NCI-H187 treated with DMSO at 0.1 percent for 48 hours (cell line): ENCODE results near the gene PLEKHA7.
A peak's percentile ranks its signal among the peaks of the same experiment; 100 is the strongest.
"Not testable (repeated sequence)": the region's sequence is repeated elsewhere in the genome, so short reads cannot be mapped to it uniquely, and the experiment has no call there.

Source experiments
- DNase-seq: peaks from one replicate; lab custom pipeline; 2025; lab: John Stamatoyannopoulos, UW

Gene PLEKHA7

DNA sequence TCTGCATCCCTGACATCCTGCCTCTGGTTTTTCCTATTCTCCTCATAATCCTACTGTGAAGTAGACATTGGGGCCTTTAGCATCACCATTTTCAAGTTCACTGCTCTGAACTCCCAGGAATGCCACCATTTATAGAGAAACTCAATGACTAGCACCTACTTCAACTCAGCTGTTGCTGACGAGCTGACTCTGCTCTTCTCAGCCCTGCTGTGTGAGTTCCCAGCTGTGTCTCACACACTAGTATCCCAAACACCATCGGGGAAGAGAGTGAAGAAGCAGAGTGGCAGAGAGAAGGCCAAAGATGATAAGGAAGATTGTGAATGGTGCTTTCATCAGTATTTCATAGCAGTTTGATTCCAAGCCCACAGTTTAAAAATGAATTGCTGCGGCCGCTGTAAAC lies 71.9 kb downstream of the PLEKHA7 start:
- DNase-seq = no peak

DNA sequence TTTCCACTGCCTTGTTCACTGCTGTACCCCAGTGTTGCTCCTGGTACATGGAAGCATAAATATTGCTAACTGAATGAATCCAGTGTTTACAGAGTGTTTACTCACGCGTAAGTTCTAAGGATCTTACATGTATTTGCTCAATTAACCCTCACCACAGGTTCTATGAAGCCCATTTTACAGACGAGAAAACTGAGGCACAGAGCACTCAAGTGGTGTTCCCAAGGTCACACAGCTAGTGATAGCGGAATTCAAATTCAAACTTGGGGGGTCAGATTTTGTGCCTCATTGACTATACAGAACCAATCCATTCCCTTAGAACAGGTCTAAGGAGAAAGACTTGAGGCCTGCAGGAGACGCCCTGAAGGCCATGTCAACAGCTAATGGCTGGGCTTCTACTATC lies 72.3 kb downstream of the PLEKHA7 start:
- DNase-seq = no peak

DNA sequence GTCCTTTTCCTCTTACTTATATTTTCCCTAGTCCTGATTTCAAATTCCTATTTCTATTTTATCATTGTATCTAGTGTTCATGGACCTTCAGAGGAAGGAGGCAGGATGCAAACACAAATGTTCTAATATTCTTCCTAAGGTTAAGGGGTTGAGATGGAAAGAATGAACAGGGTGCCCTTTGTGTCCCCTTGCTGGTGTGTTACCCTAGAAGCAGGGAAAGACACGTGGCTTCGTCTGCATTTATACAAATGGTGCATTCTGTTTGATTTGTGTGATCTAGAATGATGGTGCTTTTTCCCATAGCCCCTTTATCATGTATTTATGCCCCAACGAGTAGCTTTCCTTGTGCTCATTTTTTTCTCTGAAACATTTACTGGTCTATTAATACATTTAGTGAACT lies 76.2 kb downstream of the PLEKHA7 start:
- DNase-seq = no peak

DNA sequence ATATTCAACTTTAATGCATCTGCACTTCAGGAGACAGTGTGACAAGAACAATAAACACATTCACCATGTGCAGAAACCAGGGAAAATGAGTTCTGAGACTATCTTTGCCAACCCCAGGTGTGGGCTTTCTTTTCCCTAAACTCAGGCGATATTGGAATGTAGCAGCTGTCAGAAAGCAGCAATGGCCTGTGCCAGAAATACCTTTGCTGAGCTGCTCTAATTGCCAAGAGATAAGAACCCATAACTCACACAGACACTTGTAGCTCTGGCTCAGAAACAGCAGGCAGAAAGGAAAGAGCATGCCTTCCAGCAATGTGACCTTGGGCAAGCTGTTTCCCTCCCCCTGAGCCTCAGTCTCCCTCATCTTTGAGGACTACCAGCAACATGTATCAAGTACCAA lies 77.6 kb downstream of the PLEKHA7 start:
- DNase-seq = no peak

DNA sequence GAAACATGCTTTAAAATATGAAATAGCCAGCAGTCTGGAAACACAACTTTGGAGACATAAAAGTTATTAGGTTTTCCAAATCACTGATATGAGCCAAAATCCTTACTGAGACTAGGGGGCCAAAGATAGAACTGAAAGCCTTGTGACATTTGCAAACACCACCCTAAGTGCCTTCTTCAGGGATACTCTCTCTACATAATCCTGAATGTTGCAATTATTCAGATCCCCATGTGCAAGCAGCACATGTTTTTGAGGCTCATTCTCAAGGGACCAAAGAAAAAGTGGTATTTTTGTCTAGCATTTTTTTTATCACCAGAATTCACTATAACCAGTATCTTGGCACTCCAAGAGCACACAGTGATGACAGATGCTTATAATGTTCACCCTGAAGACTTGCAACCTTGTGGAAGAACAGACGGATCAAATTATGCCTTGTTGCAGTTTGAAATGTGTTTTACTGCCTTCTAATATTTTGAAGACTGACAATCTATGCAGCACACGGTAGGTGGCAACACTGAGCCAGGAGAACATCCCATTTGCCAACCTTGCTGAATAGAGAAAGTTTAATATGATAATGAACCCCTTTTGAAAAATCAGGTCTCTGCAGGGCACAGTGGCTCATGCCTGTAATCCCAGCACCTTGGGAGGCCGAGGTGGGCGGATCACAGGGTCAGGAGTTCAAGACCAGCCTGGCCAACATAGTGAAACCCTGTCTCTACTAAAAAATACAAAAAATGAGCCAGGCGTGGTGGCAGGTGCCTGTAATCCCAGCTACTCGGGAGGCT lies 78.5 kb downstream of the PLEKHA7 start:
- no peak for DNase-seq

DNA sequence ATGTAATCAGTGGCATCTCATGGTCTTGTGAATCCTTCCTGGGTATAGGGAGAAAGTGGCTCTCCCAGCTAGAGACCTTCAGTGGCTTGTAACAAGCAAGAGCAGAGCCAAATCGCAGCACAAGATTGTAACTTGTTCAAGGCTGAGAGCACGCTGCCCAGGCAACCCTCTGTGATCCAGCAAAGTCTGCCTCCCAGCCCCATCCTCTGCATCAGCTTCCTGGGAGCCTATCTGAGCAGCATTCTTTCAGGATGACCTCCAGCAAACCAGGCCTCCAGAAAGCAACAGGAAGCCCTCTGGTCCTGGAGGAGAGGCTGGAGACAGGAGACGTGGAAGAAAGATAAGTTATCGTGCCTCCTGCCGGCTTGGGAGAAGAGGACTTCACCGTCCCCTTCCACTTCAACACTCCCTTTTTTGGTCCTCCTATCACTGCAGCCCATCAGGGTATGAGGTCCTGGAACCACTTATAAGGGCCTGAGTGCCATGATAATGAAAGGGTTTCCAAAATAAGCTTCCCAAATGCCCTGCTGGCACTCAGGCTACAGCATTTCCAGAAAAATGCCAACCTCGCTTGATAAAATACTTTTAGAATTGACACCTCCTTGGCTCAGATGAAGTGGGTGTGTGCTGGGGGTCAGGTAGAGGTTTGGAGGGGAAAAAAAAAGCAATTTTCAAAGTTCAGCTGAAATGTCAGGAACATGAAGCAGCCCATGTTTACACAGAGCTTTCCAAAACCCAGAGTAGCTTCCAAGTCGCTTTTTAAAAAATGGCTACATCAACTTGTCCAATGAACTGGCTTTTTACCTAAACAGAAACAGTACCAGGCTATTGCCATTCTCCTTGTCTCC lies 80.2 kb downstream of the PLEKHA7 start:
- no peak for DNase-seq

DNA sequence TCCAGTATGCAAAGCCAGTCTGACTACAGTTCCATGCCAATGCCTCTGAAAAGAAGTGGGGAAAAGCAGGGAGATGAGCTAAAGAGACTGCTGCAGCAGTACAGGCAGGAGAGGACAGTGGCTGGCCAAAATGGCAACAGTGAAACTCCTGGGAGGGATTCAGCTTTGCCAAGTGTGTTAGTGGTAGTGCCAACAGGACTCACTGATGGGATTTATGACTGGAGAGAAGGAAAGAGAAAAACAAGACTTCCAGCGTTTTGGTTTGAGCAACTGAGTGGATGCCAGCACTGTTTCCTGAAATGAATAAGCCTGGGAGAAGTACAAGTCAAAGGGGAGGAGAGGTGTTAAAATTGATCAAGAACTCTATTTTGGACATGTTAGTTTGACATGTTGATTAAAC lies 80.9 kb downstream of the PLEKHA7 start:
- no peak for DNase-seq

DNA sequence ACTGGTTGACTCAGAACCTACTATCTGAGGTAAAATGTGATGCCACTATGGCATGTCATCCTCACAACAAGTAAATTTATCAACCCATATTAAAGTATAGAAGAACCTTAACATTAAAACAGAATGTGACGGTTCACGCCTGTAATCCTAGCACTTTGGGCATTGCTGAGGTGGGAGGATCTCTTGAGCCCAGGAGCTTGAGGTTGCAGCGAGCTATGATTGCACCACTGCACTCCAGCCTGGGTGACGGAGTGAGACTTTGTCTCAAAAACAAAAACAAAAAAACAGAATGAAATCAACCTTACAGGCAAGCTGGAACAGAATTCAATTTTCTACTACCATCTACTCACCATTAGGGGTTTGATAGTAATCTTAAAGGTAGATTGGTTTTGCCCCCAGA lies 86.2 kb downstream of the PLEKHA7 start:
- DNase-seq = no peak

DNA sequence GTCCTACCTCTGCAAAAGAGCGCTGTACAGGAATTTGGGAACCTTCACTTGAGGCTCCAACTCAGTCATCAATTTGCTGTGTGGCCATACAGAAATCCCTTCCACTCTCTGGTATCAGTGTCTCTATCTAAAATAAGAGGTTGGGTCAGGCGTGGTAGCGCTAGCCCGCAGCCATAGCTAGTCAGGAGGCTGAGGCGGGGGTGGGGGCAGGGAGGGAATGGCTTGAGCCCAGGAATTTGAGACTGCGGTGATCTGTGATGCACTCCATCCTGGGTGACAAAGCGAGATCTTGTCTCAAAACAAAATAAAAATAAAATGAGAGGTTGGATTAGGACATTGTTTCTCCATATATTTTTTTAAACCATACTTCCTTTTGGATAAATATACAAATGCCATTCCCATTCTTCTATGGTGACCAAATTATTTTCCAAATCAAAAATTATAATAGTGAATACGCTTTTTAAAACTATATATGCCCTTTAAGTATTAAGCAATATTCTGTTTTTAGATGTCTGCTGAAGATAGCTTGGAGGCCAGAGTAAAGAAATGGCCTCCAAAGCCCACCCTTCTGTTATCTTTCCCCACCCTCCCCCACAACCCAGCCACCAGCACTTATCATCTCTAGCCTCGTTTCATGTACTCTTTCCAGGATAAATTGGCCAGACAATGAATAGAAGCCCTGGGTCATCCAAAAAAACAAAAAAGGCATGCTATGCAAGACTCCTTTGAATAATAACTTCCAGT lies 87.2 kb downstream of the PLEKHA7 start:
- no peak for DNase-seq

DNA sequence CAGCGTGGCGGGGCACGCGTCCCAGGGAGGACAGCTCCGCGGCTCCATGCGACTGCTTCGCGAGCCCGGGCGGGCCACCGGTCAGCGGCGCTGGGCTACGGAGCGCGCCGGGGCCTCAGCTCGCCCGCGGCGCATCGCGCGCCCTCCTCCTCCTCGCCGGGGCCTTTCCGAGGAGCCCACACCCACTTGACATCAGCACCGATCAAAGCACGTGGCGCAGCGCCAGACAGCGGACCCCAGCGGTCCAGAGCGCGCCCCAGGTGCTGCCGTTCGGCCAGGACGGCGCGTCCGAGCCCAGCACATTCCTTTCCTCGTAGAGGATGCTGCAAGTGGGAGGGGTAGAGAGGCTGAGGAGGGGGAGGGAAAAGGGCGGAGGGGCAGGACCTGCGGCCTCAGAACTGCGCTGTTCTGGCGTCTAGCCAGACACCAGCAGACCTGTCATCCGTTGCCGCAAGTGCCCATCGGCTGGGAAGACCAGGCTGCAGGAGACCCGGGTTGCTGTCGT lies 88.6 kb downstream of the PLEKHA7 start:
- no peak for DNase-seq

DNA sequence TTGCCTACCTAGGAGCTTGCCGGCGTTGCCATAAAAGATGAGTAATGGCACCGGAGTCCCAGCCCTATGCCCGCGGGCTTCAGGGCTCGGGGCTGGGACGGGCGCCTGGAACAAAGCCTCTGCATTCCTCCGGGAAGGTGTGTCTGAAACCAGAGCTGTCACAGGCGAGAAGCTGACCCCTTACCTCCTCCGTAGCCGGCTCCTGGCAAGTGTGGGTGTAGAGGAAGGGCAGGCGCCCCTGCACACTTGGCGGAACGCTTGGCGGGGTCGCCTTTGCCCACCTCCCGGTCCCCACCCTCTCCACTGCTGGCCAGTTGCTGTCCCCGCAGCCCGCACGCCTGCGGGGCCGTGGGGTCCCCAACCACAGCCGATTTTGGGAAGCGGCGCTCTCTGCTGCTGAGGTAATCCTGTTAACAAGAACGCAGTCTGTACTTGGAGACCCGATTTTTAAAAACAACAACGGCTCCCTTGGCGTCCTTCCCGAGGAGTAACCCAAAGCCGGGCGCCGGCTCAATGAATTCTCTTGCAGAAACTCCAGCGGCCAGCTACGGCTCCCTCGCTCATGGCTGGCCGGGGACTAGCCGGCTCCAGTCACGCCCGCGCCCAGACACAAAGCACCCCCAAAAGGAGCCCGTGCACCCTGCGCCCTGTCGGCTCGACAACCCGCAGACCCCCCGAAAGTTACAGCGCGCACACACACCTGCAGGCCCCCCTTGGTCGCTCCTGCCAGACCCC lies 89.2 kb downstream of the PLEKHA7 start:
- DNase-seq = no peak

DNA sequence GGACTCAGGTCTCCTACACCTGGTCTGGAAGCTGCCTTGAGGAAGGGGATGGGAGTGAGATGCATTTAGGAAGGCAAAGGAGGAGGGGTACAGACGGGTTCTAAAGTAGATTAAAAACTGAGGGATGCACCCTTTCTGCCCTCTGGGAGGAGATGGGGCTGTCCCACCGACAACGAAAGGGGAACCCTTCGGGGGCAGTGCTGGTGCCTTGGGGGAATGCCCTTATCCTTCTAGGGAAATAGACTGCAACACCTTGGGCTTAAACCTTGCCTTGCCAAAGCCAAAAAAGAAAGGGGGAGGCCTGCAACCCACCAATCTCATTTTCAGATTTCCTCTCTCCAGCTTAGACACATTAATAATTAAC lies 89.8 kb downstream of the PLEKHA7 start:
- DNase-seq = no peak

DNA sequence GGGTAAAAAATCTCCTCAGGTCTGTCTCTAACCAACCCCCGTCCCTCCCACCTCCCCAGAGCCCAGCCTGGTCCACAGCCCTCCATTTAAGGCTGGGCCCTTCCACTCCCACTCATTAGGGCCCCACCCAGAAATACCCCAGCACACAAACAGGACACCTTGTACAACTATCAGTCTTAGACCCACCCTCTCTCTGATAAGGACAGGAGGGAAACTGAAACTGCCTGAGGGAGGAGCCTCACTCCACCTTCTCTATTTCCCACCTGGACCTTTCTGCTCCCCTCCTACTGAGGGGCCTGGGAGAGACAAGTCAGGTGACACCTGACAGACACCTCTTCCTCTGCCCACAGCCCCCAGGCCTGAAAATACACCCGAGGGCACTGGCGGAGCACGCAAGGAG lies 90.2 kb downstream of the PLEKHA7 start:
- no peak for DNase-seq

DNA sequence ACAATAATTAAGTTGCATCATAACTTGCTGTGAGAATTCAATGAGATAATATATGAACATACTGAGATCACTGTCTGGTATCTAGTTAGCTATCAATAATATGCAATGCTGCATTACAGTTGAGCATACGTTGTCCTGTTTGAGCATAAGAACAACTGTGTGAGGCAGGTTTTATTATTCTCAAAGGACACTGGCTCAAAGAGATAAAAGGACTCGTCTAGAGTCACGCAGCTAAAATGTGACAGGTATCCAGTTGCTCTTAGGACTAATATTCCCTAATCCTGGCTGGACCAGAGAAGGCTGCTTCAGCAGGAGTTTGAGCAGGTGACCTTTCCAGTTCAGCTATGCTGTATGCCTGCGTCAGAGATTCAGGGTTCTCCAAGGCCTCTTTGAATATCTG lies 92.5 kb downstream of the PLEKHA7 start:
- no peak for DNase-seq

DNA sequence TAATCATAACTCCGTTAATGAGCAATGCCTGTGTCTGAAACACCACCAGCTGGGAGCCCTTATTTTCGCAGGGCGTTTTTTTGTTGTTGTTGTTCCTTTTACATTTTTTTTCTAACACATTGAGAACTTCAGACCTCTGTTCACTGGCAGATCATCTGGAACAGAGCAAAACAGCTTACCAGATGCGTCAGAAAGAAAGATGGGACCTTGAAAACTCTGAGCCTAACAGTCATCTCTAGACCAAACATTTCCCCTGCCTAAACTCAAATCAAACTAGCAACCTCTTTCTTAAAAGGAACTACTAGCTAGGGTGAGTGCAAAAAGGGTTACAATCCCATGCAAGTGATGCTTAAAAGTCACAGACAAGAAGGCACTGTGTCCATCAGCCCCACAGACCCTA lies 93.2 kb downstream of the PLEKHA7 start:
- no peak for DNase-seq

DNA sequence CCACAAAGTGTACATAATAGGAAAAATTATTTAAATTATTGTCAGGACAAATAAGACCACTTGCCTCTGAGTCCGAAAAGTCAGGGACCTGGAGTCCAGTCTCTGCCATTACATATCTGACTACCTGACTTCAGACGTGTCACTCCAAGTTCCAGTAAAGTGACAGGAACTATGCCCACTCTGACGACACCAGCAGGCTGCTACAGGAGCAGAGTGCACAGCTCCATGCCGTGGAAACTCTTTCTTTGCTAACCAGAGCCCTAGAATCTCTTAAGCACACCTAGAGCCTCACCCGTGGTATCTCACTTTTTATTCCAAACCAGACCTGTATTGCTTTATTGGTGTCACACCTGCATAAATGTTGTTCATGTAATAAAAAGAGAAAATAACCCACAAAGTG lies 93.7 kb downstream of the PLEKHA7 start:
- no peak for DNase-seq

DNA sequence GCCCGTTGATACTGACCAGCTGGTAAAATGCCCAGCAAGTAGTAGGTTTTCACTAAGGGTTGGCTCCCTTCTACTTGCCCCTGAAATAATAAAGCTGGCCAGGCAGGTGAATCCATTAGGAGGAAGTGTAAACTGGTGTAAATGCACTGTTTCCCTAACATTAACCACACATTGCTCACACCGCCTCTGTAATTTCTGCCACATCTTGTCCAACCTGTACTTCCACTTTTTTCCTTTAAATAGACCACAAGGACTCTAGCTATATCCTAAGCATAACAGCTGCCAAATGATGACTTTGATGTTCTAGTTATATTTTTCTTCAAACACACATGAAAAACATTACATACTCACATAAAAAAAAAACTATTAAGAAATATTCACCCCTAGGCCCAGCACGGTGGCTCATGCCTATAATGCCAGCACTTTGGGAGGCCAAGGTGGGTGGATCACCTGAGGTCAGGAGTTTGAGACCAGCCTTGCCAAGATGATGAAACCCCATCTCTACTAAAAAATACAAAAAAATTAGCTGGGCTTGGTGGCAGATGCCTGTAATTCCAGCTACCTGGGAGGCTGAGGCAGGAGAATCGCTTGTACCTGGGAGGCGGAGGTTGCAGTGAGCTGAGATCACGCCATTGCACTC lies 95.6 kb downstream of the PLEKHA7 start:
- DNase-seq = not testable (repeated sequence)

DNA sequence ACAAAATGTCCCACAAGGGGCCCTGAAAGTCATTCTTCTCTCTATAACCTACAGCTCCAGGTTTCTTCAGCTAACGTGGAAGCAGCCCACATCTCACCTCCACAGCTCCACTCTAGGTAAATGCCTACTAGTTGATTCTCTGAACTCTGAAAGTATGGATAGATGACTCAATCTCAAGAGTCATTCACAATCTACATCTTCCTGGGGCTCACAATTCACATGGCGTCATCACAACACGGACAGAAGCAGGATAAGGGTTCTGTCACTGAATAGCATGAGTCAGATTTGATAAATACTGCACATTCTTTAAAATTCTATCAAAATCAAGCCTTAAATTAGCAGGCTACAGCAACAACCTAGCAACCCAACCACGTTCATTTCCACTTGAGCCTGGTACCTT lies 96.3 kb downstream of the PLEKHA7 start:
- no peak for DNase-seq

DNA sequence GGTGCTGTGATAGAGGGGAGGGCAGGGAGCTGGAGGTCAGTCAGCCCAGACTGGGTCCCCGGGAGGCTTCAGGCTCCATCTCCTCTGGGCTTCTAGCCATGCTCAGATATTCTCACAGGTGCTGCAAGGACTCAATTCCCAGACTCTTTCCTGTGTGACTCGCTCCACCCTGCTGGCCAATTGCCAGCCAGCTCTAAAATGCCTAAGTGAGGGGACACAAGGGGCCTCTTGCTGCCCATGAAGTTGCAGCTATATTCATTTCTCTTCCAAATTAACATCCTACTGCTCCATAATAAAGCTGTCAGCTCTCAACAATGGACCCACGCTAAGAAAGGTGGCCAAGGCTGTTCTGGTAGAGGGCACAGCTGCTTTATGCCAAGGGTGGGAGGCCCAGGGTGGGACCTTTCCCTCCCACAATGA lies 101.5 kb downstream of the PLEKHA7 start:
- DNase-seq = peak; percentile 47

DNA sequence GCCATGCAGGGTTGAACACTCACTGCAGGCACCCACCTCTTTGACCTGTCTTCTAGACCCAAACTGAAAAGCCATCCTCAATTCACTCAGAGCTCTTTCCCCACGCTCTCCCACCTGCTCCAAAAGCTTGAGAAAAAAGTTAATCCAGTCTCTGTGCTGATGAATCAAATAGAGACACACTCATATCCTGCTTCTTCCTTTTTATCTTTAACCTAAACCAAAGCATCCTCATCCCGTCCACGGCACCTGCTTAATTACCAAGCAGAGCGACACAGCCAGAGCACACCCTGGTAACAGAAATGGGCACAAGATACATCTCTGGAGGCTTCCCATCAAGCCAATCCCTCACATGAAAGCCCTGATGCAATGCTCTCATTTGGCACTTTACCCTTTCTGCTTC lies 102.6 kb downstream of the PLEKHA7 start:
- no peak for DNase-seq

DNA sequence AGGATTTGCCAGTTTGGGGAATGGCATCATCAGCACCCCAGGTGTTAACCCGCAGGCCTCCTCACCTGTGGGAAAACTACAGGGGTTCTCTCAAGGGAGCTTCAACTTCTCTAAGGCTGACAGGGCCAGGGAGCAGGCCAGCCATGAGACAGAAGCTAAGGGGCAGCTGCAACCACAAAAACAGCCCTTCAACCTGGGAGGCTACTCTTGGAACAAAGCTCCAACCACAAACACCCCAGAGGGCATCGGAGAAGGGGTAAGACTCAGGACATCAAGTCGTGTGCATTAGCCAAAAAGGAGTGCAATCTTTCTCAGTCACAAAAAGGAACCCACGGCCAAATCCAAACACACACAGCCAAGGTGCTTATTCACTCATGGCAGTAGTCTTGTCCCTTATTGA lies 103.0 kb downstream of the PLEKHA7 start:
- no peak for DNase-seq
